GM18526 (cell line): ENCODE results near the gene RBKS.

Experiments
- POLR2A ChIP-seq: IDR thresholded peaks from 3 replicates; pipeline ENCODE4 v1.6.1; 2011; ENCODE audit not compliant: insufficient read length; ENCODE audit errors: extremely low read depth

Gene RBKS

GRCh38 chr2:27829791-27830190 is 60.4 kb downstream of the RBKS start:
- no peak for TF ChIP-seq POLR2A

- no peak for TF ChIP-seq POLR2A
These were observed 61.9 kb downstream of the RBKS start for GRCh38 chr2:27828305-27828704.

GRCh38 chr2:27824401-27824800 is 65.8 kb downstream of the RBKS start:
- TF ChIP-seq POLR2A: no peak

GRCh38 chr2:27823569-27823968 is 66.6 kb downstream of the RBKS start:
- no peak for TF ChIP-seq POLR2A

GRCh38 chr2:27823135-27823534 is 67.1 kb downstream of the RBKS start:
- TF ChIP-seq POLR2A: no peak

GRCh38 chr2:27822049-27822448 is 68.1 kb downstream of the RBKS start:
- TF ChIP-seq POLR2A: no peak

- no peak for TF ChIP-seq POLR2A
These were observed 74.2 kb downstream of the RBKS start for GRCh38 chr2:27815860-27816438.

GRCh38 chr2:27814758-27815157 is 75.4 kb downstream of the RBKS start:
- TF ChIP-seq POLR2A: no peak

GRCh38 chr2:27811768-27812167 is 78.4 kb downstream of the RBKS start:
- no peak for TF ChIP-seq POLR2A

- no peak for TF ChIP-seq POLR2A
These were observed 79.7 kb downstream of the RBKS start for GRCh38 chr2:27810455-27810854.

- TF ChIP-seq POLR2A: no peak
These were observed 80.4 kb downstream of the RBKS start for GRCh38 chr2:27809761-27810241.

GRCh38 chr2:27808984-27809383 is 81.2 kb downstream of the RBKS start:
- TF ChIP-seq POLR2A: no peak

- no peak for TF ChIP-seq POLR2A
These were observed 81.8 kb downstream of the RBKS start for GRCh38 chr2:27808418-27808817.

GRCh38 chr2:27807476-27807875 is 82.7 kb downstream of the RBKS start:
- TF ChIP-seq POLR2A: no peak

- no peak for TF ChIP-seq POLR2A
These were observed 83.7 kb downstream of the RBKS start for GRCh38 chr2:27806311-27807059.

- no peak for TF ChIP-seq POLR2A
These were observed 85.0 kb downstream of the RBKS start for GRCh38 chr2:27805180-27805579.

GRCh38 chr2:27804146-27804545 is 86.0 kb downstream of the RBKS start:
- TF ChIP-seq POLR2A: no peak
